DOHH2 (cell line): ENCODE results near the gene EML4.
"Not testable (repeated sequence)": the region's sequence is repeated elsewhere in the genome, so short reads cannot be mapped to it uniquely, and the experiment has no call there.

Experiments used
- CTCF ChIP-seq: fragments of 200-600 bp; sonication (generic); IDR thresholded peaks from one replicate; pipeline ENCODE4 v1.5.1; 2014; ENCODE audit warnings: antibody characterized with exemption, mild to moderate bottlenecking, low read depth, low read length; ENCODE audit not compliant: poor library complexity, severe bottlenecking
- EZH2phosphoT487 ChIP-seq: fragments of 200-600 bp; sonication (generic); IDR thresholded peaks from 2 replicates; pipeline ENCODE4 v1.6.1; 2017; ENCODE audit warnings: borderline replicate concordance, mild to moderate bottlenecking, antibody characterized with exemption, low read length, moderate library complexity, mixed read lengths

- TF ChIP-seq CTCF, EZH2phosphoT487: not testable (repeated sequence)
These were observed 34.7 kb upstream of the EML4 start for GRCh38 chr2:42134401-42134932.
